Natural killer cell treated with Interleukin-12 subunit alpha and Interleukin-12 subunit beta and Interleukin-15 and Interleukin-18, amount 100 ng/mL, for 72 hours (primary cell): ENCODE results near the gene MRPL19. TPM values are rescaled to one million over a fixed set of nuclear protein-coding genes. Genes with fewer than 3 reads are reported as not detected.

Experiments used
- ATAC-seq, 2 donors: fragments of 150-1000 bp; cut with Tn5 transposase in 1 of 2; sonication (Bioruptor Pico), chemical (Tn5 transposase) in 1 of 2; 2 replicates each; pipeline ENCODE4 v1.10.0; 2021
- DNase-seq: peaks from one replicate; pipeline ENCODE4 v3.0.0; 2022; ENCODE audit warnings: low spot score
- H3K27ac Mint-ChIP-seq, 2 donors: 1 replicate in 1 of 2; 2 replicates in 1 of 2; pipeline ENCODE4 v1.8.0; 2022; ENCODE audit warnings: mixed read lengths in 2 of 2, mild to moderate bottlenecking in 1 of 2, moderate library complexity in 1 of 2
- H3K27me3 Mint-ChIP-seq, 2 donors: 1 replicate in 1 of 2; 2 replicates in 1 of 2; pipeline ENCODE4 v1.8.0; 2022; ENCODE audit warnings: mixed read lengths in 2 of 2
- H3K36me3 Mint-ChIP-seq: one replicate; pipeline ENCODE4 v1.8.0; 2022; ENCODE audit warnings: mixed read lengths
- H3K4me1 Mint-ChIP-seq, 2 donors: 1 replicate in 1 of 2; 2 replicates in 1 of 2; pipeline ENCODE4 v1.8.0; 2022; ENCODE audit warnings: low read depth in 2 of 2, mixed read lengths in 2 of 2, mild to moderate bottlenecking in 1 of 2
- H3K4me3 Mint-ChIP-seq: one replicate; pipeline ENCODE4 v1.8.0; 2022; ENCODE audit warnings: mixed read lengths
- H3K9me3 Mint-ChIP-seq: 2 replicates; pipeline ENCODE4 v1.8.0; 2022; ENCODE audit warnings: mixed read lengths
- total RNA-seq, 2 donors: library from RNA; stranded (reverse); gene quantifications; one replicate each; pipeline ENCODE4 v1.2.3, GENCODE V29; 2022

MRPL19 gene
- total RNA-seq, 2 donors from 2014 or later = 39.1 to 62.5 TPM

DNA sequence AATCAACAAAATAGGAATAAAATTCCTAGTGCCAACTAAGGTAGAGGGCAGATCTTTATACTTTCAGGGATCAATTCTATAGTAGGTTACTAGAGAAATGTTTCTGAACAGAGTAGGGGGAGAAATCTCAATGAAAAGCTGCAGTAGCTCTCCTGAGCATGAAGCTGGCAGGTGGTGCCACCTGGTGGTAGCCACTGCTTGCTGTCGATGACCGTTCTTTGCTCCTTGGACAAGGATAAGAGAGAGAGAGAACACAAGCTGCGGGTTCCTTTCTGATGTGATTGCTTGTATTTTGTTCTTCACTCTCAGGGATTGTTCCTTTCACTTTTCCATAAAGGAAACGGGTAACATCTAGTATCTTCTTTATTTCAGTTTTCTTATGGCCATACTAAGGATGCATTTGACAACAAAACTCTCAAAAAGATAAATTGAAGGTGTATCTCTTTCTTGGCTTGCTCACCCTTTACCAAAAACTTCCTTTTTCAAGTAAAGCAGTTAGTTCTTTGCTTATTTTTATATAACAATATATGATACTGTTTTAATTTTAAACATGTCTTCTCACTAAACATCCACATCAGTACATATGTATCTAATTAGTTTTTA, 18.6 kb upstream of the MRPL19 start:
- Mint-ChIP-seq H3K4me3 (no peak overlapping the region), H3K27ac (no peak overlapping the region), H3K4me1 (no peaks in the 10 kb centered on the region), H3K27me3 (peaks cover 21 to 27% of the 10 kb centered on the region in 2 donors), H3K9me3 (no peaks in the 10 kb centered on the region), H3K36me3 (no peaks in the 10 kb centered on the region)
- no peak for DNase-seq
- ATAC-seq = peak; percentile 67 to 72

DNA sequence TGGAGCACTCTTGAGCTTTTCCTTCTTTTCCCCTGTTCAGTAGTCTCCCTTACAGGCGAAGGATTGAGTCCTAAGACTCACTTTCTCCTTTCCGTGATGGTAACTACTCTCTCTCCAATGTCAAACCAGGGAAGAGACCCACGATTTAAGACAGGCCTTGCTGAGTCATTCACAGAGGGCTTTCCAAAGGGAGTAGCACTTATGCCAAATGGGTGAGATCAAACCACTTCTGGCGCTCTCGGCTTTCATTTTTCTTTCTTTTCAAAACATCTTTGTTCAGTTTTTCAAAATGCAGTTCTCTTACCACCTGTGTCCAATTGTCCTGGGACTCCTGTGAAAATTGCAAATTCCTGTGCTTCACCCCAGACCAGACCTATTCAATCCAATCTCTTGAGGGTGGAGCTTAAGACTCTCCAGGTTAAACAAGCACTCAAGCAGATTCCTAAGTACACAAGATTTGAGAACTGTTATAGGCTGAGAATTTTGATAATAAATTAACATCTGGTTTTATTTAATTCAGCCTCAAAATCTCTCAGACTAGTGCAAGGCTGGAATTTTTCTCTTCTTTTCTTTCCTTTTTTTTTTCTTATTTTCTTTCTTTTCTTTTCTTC, 14.4 kb upstream of the MRPL19 start:
- peaks cover 20 to 22% of the 10 kb centered on the region in 2 donors for H3K27me3 Mint-ChIP-seq
- DNase-seq (no peak), ATAC-seq (no peak)
- H3K36me3 Mint-ChIP-seq = no peaks in the 10 kb centered on the region
- H3K4me3 Mint-ChIP-seq = no peak overlapping the region
- H3K27ac Mint-ChIP-seq = no peak overlapping the region
- no peaks in the 10 kb centered on the region for H3K4me1 Mint-ChIP-seq
- no peaks in the 10 kb centered on the region for H3K9me3 Mint-ChIP-seq

DNA sequence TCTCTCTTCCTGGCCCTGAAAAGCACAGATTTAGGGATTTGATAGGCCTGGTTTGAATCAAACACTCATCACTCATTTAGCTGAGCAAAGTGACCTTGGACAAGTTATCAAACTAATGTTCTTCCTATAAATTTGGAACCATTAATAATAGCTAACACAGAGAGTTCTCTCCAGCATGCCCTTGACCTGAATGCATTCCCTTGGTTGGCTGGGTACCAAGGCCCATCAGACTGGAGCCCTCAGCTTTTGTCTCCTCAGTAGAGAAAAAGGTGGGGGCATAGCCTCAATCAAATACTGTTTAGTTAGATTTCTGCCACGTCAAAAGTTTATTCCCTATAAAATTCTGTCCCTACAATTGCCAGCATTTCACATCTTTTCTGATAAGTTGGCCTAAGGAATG, 13.8 kb upstream of the MRPL19 start:
- no peaks in the 10 kb centered on the region for H3K9me3 Mint-ChIP-seq
- ATAC-seq (no peak), DNase-seq (no peak)
- no peak overlapping the region for H3K27ac Mint-ChIP-seq
- no peak overlapping the region for H3K4me3 Mint-ChIP-seq
- H3K27me3 Mint-ChIP-seq = peaks cover 26% of the 10 kb centered on the region in 2 donors
- no peaks in the 10 kb centered on the region for H3K4me1 Mint-ChIP-seq
- H3K36me3 Mint-ChIP-seq = no peaks in the 10 kb centered on the region

DNA sequence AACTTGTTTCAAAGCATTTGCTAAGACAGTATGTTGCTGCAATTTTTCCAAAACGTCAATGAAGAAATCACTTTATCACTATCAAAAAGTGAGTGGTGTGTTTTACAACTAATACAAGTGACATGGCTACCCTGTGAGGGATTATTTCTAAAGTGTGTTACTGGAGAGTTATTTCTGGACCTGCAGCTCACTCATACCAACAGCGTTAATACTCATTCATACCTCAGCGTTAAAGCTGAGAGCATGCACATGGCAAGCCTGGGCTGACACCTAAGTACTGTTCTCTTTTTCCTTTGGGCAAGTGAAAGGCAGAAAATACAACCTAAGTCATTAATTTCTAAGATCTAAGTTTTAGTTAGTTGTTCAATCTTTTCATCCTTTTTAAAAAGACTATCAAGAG, 13.0 kb upstream of the MRPL19 start:
- H3K4me1 Mint-ChIP-seq = no peaks in the 10 kb centered on the region
- no peak for DNase-seq
- H3K9me3 Mint-ChIP-seq = no peaks in the 10 kb centered on the region
- no peak overlapping the region for H3K4me3 Mint-ChIP-seq
- ATAC-seq = no peak
- no peak overlapping the region for H3K27ac Mint-ChIP-seq
- H3K27me3 Mint-ChIP-seq = peaks cover 30 to 31% of the 10 kb centered on the region in 2 donors
- no peaks in the 10 kb centered on the region for H3K36me3 Mint-ChIP-seq

DNA sequence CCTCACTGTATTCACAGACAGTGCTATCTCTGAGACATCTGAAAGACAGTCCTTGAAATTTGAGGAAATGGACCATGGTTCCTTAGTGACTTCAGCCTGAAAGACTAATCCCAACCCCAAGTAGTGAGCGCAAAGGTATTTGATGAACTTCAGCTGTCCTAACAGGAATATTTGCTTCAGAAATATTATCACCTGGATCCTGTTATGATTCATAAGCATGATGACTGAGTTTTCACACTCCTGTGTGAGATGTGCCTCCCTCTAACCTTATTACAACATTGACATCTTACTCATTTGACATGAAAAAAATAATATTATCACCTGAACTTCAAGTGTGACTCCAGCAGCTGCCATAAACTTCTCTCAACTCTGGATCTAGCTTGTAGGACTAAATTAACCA, 11.6 kb upstream of the MRPL19 start:
- Mint-ChIP-seq H3K4me1 (no peaks in the 10 kb centered on the region), H3K27ac (no peak overlapping the region), H3K4me3 (no peak overlapping the region), H3K9me3 (no peaks in the 10 kb centered on the region), H3K27me3 (peaks cover 37 to 41% of the 10 kb centered on the region in 2 donors), H3K36me3 (no peaks in the 10 kb centered on the region)
- no peak for ATAC-seq
- no peak for DNase-seq

DNA sequence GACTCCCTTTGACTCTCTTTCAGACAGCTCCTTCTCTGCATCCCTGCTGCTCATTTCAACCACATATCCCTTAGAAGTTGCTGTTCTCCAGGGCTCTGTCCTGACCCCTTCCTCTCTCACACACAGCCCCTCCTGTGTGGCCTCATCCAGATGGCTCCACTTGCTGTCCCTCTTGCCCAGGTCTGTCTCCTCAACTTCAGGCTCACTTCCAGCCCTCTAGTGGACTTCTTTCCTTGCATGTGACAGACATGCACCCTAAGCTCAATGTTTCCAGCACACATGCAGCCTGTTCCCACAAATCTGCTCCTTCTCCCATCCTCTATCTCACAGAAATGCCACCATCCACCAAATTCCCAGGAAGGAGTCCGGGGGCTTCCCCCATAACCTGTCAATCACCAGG, 9.0 kb upstream of the MRPL19 start:
- Mint-ChIP-seq H3K4me3 (no peak overlapping the region), H3K9me3 (no peaks in the 10 kb centered on the region), H3K36me3 (no peaks in the 10 kb centered on the region), H3K27me3 (peaks cover 27 to 32% of the 10 kb centered on the region in 2 donors), H3K4me1 (no peaks in the 10 kb centered on the region), H3K27ac (no peak overlapping the region)
- ATAC-seq (no peak), DNase-seq (no peak)

DNA sequence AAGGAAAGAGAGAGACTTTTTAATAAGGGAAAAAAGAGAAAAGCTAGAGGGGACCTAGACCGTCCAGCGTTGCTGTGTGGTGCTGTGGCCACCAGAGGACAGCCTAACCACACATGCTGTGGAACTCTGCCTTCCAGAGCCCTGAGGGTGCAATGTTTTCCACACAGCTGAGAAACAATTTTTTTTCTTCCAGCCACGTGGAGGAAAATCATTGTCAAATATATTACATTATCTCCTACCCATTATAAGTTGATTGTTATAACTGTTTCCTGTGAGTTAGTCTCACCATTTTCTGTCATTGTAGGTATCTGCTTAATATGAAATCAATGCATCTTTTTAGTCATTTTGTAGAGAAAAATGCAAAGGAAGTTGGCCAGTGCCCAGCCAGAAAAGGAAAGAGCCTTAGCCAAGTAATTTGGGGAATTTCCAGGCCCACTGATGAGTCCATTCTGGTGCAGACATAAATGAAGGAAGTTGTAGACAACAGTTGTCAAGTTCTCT, 5.9 kb upstream of the MRPL19 start:
- H3K4me3 Mint-ChIP-seq = no peak overlapping the region
- H3K36me3 Mint-ChIP-seq = no peaks in the 10 kb centered on the region
- DNase-seq (no peak), ATAC-seq (peak; percentile 79 to 89)
- no peaks in the 10 kb centered on the region for H3K4me1 Mint-ChIP-seq
- H3K27me3 Mint-ChIP-seq = peaks cover 24 to 29% of the 10 kb centered on the region in 2 donors
- no peak overlapping the region for H3K27ac Mint-ChIP-seq
- no peaks in the 10 kb centered on the region for H3K9me3 Mint-ChIP-seq

DNA sequence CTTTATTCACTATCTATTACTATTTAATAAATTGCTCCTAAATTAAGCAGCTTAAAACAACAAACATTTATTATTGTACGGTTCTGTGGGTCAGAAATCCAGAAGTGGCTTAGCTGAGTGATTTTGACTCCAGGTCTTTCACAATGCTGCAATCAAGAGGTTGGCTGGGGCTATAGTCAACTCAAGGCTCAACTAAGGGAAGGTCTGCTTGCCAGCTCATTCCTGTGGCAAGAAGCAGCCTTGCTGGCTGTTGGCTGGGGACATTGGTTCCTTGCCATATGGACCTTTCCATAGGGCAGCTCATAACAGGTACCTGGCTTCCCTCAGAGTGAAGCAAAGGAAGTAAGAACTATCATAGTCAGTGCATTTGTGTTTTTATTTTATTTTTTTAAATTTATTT, 5.0 kb upstream of the MRPL19 start:
- no peak overlapping the region for H3K4me3 Mint-ChIP-seq
- no peak overlapping the region for H3K27ac Mint-ChIP-seq
- peaks cover 6 to 7% of the 10 kb centered on the region in 2 donors for H3K4me1 Mint-ChIP-seq
- DNase-seq = no peak
- H3K27me3 Mint-ChIP-seq = peaks cover 19 to 22% of the 10 kb centered on the region in 2 donors
- no peaks in the 10 kb centered on the region for H3K36me3 Mint-ChIP-seq
- ATAC-seq = no peak
- H3K9me3 Mint-ChIP-seq = no peaks in the 10 kb centered on the region

DNA sequence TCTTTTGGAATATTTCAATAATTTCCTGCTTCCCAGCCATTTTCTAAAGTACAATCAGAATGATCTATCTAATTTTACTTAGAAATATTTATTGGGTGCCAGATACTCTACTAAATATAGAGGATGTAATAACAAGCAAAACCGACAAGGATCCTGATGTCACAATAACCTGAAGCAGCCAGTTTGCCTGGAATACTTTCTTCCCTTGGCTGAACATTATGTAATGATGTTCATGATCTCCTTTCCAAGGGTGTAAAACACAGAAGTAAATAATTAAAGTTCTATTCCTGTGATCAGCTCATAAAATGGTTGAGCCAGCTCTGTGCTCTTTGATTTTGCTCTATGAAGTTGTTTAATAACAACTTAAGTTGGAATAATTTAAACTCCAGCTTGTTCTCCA, 2.6 kb upstream of the MRPL19 start:
- DNase-seq (no peak), ATAC-seq (no peak)
- Mint-ChIP-seq H3K4me3 (no peak overlapping the region), H3K27ac (no peak overlapping the region), H3K36me3 (no peaks in the 10 kb centered on the region), H3K27me3 (peaks cover 7% of the 10 kb centered on the region in 2 donors), H3K4me1 (peaks cover 11 to 18% of the 10 kb centered on the region in 2 donors), H3K9me3 (no peaks in the 10 kb centered on the region)

DNA sequence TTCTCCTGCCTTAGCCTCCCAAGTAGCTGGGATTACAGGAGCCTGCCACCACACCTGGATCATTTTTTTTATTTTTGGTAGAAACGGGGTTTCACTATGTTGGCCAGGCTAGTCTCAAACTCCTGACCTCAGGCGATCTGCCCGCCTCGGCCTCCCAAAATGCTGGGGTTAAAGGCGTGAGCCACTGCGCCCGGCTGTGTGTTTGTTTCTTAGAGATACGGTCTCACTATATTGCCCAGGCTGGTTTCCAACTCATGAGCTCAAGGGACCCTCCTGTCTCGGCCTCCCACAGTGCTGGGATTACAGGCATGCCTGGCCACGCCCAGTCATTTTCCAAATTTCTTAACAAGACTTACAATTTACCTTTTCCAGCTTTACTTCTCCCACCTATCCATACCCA, 940 bp upstream of the MRPL19 start:
- no peak overlapping the region for H3K27ac Mint-ChIP-seq
- H3K4me1 Mint-ChIP-seq = peaks cover 14 to 23% of the 10 kb centered on the region in 2 donors
- ATAC-seq (no peak), DNase-seq (no peak)
- H3K27me3 Mint-ChIP-seq = no peaks in the 10 kb centered on the region
- H3K36me3 Mint-ChIP-seq = peaks cover 5% of the 10 kb centered on the region
- no peaks in the 10 kb centered on the region for H3K9me3 Mint-ChIP-seq
- H3K4me3 Mint-ChIP-seq = no peak overlapping the region

DNA sequence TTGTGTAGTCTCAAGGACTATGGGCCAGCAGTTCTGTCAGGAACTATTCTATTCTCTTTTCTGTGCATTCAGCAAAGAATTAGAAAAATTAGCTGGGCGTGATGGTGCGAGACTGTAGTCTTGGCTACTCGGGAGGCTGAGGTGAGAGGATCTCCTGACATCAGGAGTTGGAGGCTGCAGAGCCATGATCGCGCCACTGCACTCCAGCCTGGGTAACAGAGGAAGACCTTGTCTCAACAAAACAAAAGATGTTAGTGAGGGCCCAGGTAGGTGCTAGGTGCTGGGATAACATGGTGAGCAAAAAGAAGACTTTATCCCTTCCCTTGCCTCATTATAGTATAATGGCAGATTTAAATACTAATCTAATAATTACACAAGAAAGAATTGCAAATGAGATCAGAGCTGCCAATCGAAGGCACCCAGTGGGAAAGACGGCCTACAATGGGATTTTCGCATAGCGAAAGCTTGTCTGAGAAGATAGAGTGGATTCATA, 447 bp upstream of the MRPL19 start:
- Mint-ChIP-seq H3K9me3 (no peaks in the 10 kb centered on the region), H3K4me1 (peaks cover 14 to 24% of the 10 kb centered on the region in 2 donors), H3K27me3 (no peaks in the 10 kb centered on the region), H3K36me3 (peaks cover 6% of the 10 kb centered on the region), H3K27ac (peak overlapping the region; percentile 75 to 91), H3K4me3 (peak overlapping the region; percentile 85)
- DNase-seq (no peak), ATAC-seq (no peak)

DNA sequence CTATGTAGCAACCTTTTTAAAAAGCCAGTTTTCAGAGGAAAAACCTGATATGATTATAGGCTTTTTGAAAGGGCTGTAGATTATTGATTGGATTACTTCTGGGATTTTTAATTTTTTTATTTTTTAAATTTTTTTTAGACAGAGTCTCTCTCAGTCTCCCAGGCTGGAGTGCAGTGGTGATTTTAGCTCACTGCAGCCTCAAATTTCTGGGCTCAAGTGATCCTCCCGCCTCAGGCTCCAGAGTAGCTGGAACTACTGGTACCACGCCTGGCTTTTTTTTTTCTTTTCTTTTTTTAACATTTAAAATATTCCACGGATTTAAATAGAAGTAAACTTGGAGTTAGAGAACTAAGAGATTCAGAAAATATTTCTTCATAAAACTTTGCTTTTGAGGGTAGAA, 1.2 kb downstream of the MRPL19 start:
- Mint-ChIP-seq H3K9me3 (no peaks in the 10 kb centered on the region), H3K27ac (peak overlapping the region; percentile 75 to 91), H3K27me3 (no peaks in the 10 kb centered on the region), H3K36me3 (peaks cover 14% of the 10 kb centered on the region), H3K4me3 (peak overlapping the region; percentile 85), H3K4me1 (peaks cover 16 to 24% of the 10 kb centered on the region in 2 donors)
- ATAC-seq = no peak
- DNase-seq = no peak

DNA sequence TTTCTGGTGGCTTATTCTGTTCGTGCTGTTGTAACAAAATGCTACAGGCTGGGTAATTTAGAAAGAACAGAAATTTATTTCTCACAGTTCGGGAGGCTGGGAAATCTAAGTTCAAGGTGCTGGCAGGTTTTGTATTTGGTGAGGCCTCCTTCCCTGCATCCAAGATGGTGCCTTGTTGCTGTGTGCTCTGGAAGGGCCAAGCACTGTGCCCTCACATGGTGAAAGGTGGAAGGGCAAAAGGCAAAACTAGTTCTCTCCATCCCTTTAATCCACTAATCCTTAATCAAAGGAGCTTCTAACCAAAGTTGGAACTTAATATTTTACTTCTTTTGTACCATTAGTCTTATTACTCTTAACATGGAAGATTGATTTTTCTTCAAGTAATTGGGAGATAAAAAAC, 7.4 kb downstream of the MRPL19 start:
- Mint-ChIP-seq H3K9me3 (peaks cover 3% of the 10 kb centered on the region), H3K27ac (no peak overlapping the region), H3K36me3 (peaks cover 61% of the 10 kb centered on the region), H3K27me3 (no peaks in the 10 kb centered on the region), H3K4me1 (peaks cover 15 to 16% of the 10 kb centered on the region in 2 donors), H3K4me3 (no peak overlapping the region)
- no peak for DNase-seq
- no peak for ATAC-seq

DNA sequence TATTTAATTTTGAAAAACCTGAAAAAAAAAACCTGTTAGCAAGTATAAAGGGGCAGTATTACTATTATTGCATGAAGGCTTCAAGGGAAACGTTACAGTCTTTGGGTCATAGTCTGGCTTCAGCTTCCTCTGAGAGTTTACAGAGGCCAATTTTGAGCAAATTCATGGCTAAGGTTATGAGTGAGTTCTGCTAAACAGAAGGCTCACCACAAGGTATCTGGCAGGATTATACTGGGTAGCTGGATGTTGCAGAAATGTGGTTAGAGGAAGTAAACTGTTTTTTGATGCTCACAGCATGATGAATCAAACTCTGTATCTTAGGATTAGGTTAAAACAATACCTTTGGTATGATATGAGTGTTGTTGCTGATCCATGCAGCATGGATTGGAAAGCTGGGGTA, 9.3 kb downstream of the MRPL19 start:
- no peak overlapping the region for H3K4me3 Mint-ChIP-seq
- H3K9me3 Mint-ChIP-seq = peaks cover 8% of the 10 kb centered on the region
- no peak overlapping the region for H3K27ac Mint-ChIP-seq
- H3K27me3 Mint-ChIP-seq = no peaks in the 10 kb centered on the region
- DNase-seq (no peak), ATAC-seq (no peak)
- peaks cover 16 to 17% of the 10 kb centered on the region in 2 donors for H3K4me1 Mint-ChIP-seq
- H3K36me3 Mint-ChIP-seq = peaks cover 72% of the 10 kb centered on the region
